DOHH2 (cell line): ENCODE measurements around the gene SH2D5.

Experiments
- H3F3A ChIP-seq: fragments of 200-600 bp; sonication (generic), shearing (Covaris generic); 2 replicates; pipeline ENCODE4 v1.6.0; 2016; ENCODE audit warnings: antibody characterized with exemption, mild to moderate bottlenecking; ENCODE audit not compliant: control insufficient read depth, insufficient read depth
- H3K27ac ChIP-seq: fragments of 200-600 bp; sonication (generic); 2 replicates; pipeline ENCODE4 v1.5.1; 2014; ENCODE audit warnings: low read depth, mild to moderate bottlenecking, low read length, moderate library complexity
- H3K27me3 ChIP-seq: fragments of 200-600 bp; sonication (generic); 2 replicates; pipeline ENCODE4 v1.6.1; 2014; ENCODE audit warnings: mild to moderate bottlenecking, low read length, mixed read lengths; ENCODE audit not compliant: control insufficient read depth
- H3K36me3 ChIP-seq: fragments of 200-600 bp; sonication (generic); 2 replicates; pipeline ENCODE4 v1.6.1; 2014; ENCODE audit warnings: mild to moderate bottlenecking, low read length, moderate library complexity, mixed read lengths; ENCODE audit not compliant: control insufficient read depth
- H3K4me1 ChIP-seq: fragments of 200-600 bp; sonication (generic); 2 replicates; pipeline ENCODE4 v1.6.1; 2014; ENCODE audit warnings: mild to moderate bottlenecking, low read length, mixed read lengths; ENCODE audit not compliant: control insufficient read depth
- H3K4me2 ChIP-seq: fragments of 200-600 bp; sonication (generic); 2 replicates; pipeline ENCODE4 v1.6.0; 2014; ENCODE audit warnings: mild to moderate bottlenecking, low read length, moderate library complexity
- H3K4me3 ChIP-seq: fragments of 200-600 bp; sonication (generic); 2 replicates; pipeline ENCODE4 v1.5.1; 2014; ENCODE audit warnings: mild to moderate bottlenecking, low read length, mixed read lengths
- H3K79me2 ChIP-seq: fragments of 200-600 bp; sonication (generic); 2 replicates; pipeline ENCODE4 v1.6.1; 2014; ENCODE audit warnings: mild to moderate bottlenecking, low read length, mixed read lengths; ENCODE audit not compliant: control insufficient read depth
- H3K9me2 ChIP-seq: fragments of 200-600 bp; sonication (generic); replicated peaks from 2 replicates; pipeline ENCODE4 v1.6.1; 2014; ENCODE audit warnings: mild to moderate bottlenecking, low read length, mixed read lengths; ENCODE audit not compliant: control insufficient read depth
- H3K9me3 ChIP-seq: fragments of 200-600 bp; sonication (generic); 2 replicates; pipeline ENCODE4 v1.6.1; 2014; ENCODE audit warnings: antibody characterized with exemption, low read length, mixed read lengths; ENCODE audit not compliant: control insufficient read depth, insufficient read depth
- H4K20me1 ChIP-seq: fragments of 200-600 bp; sonication (generic); 2 replicates; pipeline ENCODE4 v1.6.0; 2014; ENCODE audit warnings: low read depth, mild to moderate bottlenecking, antibody characterized with exemption, low read length, moderate library complexity; ENCODE audit not compliant: control insufficient read depth, insufficient read depth
- CTCF ChIP-seq: fragments of 200-600 bp; sonication (generic); IDR thresholded peaks from one replicate; pipeline ENCODE4 v1.5.1; 2014; ENCODE audit warnings: antibody characterized with exemption, mild to moderate bottlenecking, low read depth, low read length; ENCODE audit not compliant: poor library complexity, severe bottlenecking
- EZH2phosphoT487 ChIP-seq: fragments of 200-600 bp; sonication (generic); IDR thresholded peaks from 2 replicates; pipeline ENCODE4 v1.6.1; 2017; ENCODE audit warnings: borderline replicate concordance, mild to moderate bottlenecking, antibody characterized with exemption, low read length, moderate library complexity, mixed read lengths

SH2D5 gene

GRCh38 chr1:20698195-20698910, 34.1 kb downstream of the SH2D5 start:
- H3K27ac ChIP-seq: no peak overlapping the region
- no peak overlapping the region for H3K4me3 ChIP-seq
- peaks cover 7% of the 10 kb centered on the region for H3K4me1 ChIP-seq
- no peaks in the 10 kb centered on the region for H3F3A ChIP-seq
- no peaks in the 10 kb centered on the region for H3K9me3 ChIP-seq
- H3K79me2 ChIP-seq: no peaks in the 10 kb centered on the region
- TF ChIP-seq CTCF: no peak
- no peak for TF ChIP-seq EZH2phosphoT487
- H3K36me3 ChIP-seq: no peaks in the 10 kb centered on the region
- H3K27me3 ChIP-seq: no peaks in the 10 kb centered on the region
- H3K9me2 ChIP-seq: no peaks in the 10 kb centered on the region
- H4K20me1 ChIP-seq: no peaks in the 10 kb centered on the region
- H3K4me2 ChIP-seq: no peak overlapping the region

- Histone ChIP-seq H3K4me2 (no peak overlapping the region), H3K9me3 (no peaks in the 10 kb centered on the region), H3K27me3 (no peaks in the 10 kb centered on the region), H3K4me3 (no peak overlapping the region), H3K36me3 (no peaks in the 10 kb centered on the region), H3K27ac (no peak overlapping the region), H4K20me1 (no peaks in the 10 kb centered on the region), H3K9me2 (no peaks in the 10 kb centered on the region), H3F3A (no peaks in the 10 kb centered on the region), H3K4me1 (peaks cover 7% of the 10 kb centered on the region), H3K79me2 (no peaks in the 10 kb centered on the region)
- TF ChIP-seq CTCF: no peak
- TF ChIP-seq EZH2phosphoT487: no peak
Measured at GRCh38 chr1:20697563-20697962, 34.9 kb downstream of the SH2D5 start.

GRCh38 chr1:20696397-20697333, 35.8 kb downstream of the SH2D5 start:
- Histone ChIP-seq H3K4me2 (peak overlapping the region; percentile 94), H3K9me2 (no peaks in the 10 kb centered on the region), H4K20me1 (no peaks in the 10 kb centered on the region), H3F3A (no peaks in the 10 kb centered on the region), H3K79me2 (no peaks in the 10 kb centered on the region), H3K9me3 (no peaks in the 10 kb centered on the region), H3K36me3 (no peaks in the 10 kb centered on the region), H3K4me1 (peaks cover 7% of the 10 kb centered on the region), H3K27ac (no peak overlapping the region), H3K27me3 (no peaks in the 10 kb centered on the region), H3K4me3 (peak overlapping the region; percentile 81)
- no peak for TF ChIP-seq EZH2phosphoT487
- TF ChIP-seq CTCF: peak; percentile 92
